Adrenal gland (tissue), 5 donors: ENCODE data around the gene KLHL3.

ENCODE experiments used
- POLR2A ChIP-seq, 2 donors: fragments of 450-650 bp; IDR thresholded peaks; one replicate each; pipeline ENCODE4 v1.6.1; 2017; ENCODE audit warnings: antibody characterized with exemption in 2 of 2, mild to moderate bottlenecking in 2 of 2, moderate library complexity in 1 of 2
- TF ChIP-seq, protein P1 (sequence below), 6 experiments: fragments of 450-650 bp in 4 of 6; fragments of 200-600 bp in 2 of 6; sonication (generic) in 1 of 6; IDR thresholded peaks; 1 replicate in 5 of 6; 2 replicates in 1 of 6; pipeline versions ENCODE4 v1.5.1 to v1.8.0; 2016 to 2021; ENCODE audit warnings: antibody characterized with exemption in 6 of 6, mild to moderate bottlenecking in 2 of 6, moderate library complexity in 1 of 6
- donor health status: DM: no; HTN: no; CAD: no.

DNA sequence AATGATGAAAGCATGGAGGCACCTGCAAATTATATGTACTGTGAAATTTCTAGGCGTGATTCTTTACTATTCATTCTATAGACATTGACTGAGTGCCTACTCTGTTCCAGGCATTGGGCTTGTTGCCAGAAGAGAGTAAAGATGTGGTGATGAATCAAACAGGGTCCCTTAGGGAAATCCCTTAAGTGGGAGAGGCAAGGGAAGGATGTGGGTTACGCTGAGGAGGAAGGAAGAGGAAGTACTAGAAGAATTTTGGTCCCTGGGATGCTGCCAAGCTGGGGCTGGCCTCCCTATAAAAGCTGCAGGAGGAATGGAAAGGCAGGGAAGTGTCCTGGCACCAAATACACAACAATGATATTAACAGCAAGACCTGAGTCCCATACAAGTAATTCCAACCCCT, 160.0 kb downstream of the KLHL3 start:
- TF ChIP-seq, protein P1, sequence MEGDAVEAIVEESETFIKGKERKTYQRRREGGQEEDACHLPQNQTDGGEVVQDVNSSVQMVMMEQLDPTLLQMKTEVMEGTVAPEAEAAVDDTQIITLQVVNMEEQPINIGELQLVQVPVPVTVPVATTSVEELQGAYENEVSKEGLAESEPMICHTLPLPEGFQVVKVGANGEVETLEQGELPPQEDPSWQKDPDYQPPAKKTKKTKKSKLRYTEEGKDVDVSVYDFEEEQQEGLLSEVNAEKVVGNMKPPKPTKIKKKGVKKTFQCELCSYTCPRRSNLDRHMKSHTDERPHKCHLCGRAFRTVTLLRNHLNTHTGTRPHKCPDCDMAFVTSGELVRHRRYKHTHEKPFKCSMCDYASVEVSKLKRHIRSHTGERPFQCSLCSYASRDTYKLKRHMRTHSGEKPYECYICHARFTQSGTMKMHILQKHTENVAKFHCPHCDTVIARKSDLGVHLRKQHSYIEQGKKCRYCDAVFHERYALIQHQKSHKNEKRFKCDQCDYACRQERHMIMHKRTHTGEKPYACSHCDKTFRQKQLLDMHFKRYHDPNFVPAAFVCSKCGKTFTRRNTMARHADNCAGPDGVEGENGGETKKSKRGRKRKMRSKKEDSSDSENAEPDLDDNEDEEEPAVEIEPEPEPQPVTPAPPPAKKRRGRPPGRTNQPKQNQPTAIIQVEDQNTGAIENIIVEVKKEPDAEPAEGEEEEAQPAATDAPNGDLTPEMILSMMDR (IDR thresholded peaks at IDR 0.05), result no peak
- no peak for TF ChIP-seq POLR2A (IDR thresholded peaks at IDR 0.05)
